Measurements from ENCODE around the gene PRKG1. TPM values are rescaled to one million over a fixed set of nuclear protein-coding genes. Genes with fewer than 3 reads are reported as not detected.

The PRKG1 gene
- polyA plus RNA-seq, 2 donors, result 0.84 to 0.87 TPM

- no peaks in the 10 kb centered on the region for H3K27me3 ChIP-seq (ENCODE audit: control insufficient read depth in 1 of 2, insufficient read depth in 2 of 2, low read length in 2 of 2)
- 63 to 68% methylated on average over 6 of the region's 6 CpGs for WGBS, 2 donors
- peak overlapping the region; percentile 8 to 63 for H3K27ac ChIP-seq (ENCODE audit: low read depth in 2 of 2, low read length in 1 of 2)
- H3K9me3 ChIP-seq (ENCODE audit: control insufficient read depth in 2 of 2, insufficient read depth in 1 of 2, low read depth in 1 of 2, low read length in 1 of 2), result no peaks in the 10 kb centered on the region
- peaks cover 0 to 2% of the 10 kb centered on the region in 2 donors for H3K36me3 ChIP-seq (ENCODE audit: control insufficient read depth in 2 of 2, insufficient read depth in 2 of 2, low read length in 1 of 2)
- no peaks in the 10 kb centered on the region for H3K4me1 ChIP-seq (ENCODE audit: control insufficient read depth in 2 of 2, insufficient read depth in 2 of 2, low read length in 1 of 2)
- no peak overlapping the region for H3K4me3 ChIP-seq (ENCODE audit: low read depth in 1 of 2, low read length in 2 of 2)
Observed at GRCh38 chr10:51083356-51083853, 9.1 kb downstream of the PRKG1 start.

GRCh38 chr10:51085204-51085603 lies 10.9 kb downstream of the PRKG1 start:
- peaks cover 0 to 2% of the 10 kb centered on the region in 2 donors for H3K36me3 ChIP-seq (ENCODE audit: control insufficient read depth in 2 of 2, insufficient read depth in 2 of 2, low read length in 1 of 2)
- H3K9me3 ChIP-seq (ENCODE audit: control insufficient read depth in 2 of 2, insufficient read depth in 1 of 2, low read depth in 1 of 2, low read length in 1 of 2), result no peaks in the 10 kb centered on the region
- H3K27ac ChIP-seq (ENCODE audit: low read depth in 2 of 2, low read length in 1 of 2), result no peak overlapping the region
- H3K4me3 ChIP-seq (ENCODE audit: low read depth in 1 of 2, low read length in 2 of 2), result no peak overlapping the region
- WGBS, 2 donors, result 82 to 85% methylated on average over 5 of the region's 5 CpGs
- H3K4me1 ChIP-seq (ENCODE audit: control insufficient read depth in 2 of 2, insufficient read depth in 2 of 2, low read length in 1 of 2), result no peaks in the 10 kb centered on the region
- no peaks in the 10 kb centered on the region for H3K27me3 ChIP-seq (ENCODE audit: control insufficient read depth in 1 of 2, insufficient read depth in 2 of 2, low read length in 2 of 2)

DNA sequence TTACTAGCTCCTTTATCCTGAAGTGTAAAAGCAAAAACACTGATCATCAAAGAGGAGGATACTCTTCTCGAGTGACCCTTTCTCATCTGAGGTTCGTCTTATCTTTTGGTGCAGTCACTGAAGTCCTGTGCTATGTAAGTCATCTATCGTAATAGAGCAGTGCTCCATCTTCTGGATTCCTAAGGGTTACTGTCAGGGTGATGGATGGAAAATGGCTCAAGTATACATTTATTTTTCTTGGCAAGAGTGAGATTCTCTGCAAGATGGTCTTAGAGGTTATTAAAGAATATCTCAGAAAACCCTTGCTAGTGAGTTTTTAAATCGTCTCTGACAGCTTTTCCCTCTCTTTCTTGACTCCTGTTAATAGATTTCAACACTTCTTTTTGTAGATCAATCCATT lies 12.4 kb downstream of the PRKG1 start:
- no peak overlapping the region for H3K27ac ChIP-seq (ENCODE audit: low read depth in 2 of 2, low read length in 1 of 2)
- no peaks in the 10 kb centered on the region for H3K4me1 ChIP-seq (ENCODE audit: control insufficient read depth in 2 of 2, insufficient read depth in 2 of 2, low read length in 1 of 2)
- no peaks in the 10 kb centered on the region for H3K9me3 ChIP-seq (ENCODE audit: control insufficient read depth in 2 of 2, insufficient read depth in 1 of 2, low read depth in 1 of 2, low read length in 1 of 2)
- peaks cover 0 to 2% of the 10 kb centered on the region in 2 donors for H3K36me3 ChIP-seq (ENCODE audit: control insufficient read depth in 2 of 2, insufficient read depth in 2 of 2, low read length in 1 of 2)
- 72 to 76% methylated on average over 4 of the region's 4 CpGs for WGBS, 2 donors
- H3K4me3 ChIP-seq (ENCODE audit: low read depth in 1 of 2, low read length in 2 of 2), result no peak overlapping the region
- H3K27me3 ChIP-seq (ENCODE audit: control insufficient read depth in 1 of 2, insufficient read depth in 2 of 2, low read length in 2 of 2), result no peaks in the 10 kb centered on the region

- H3K9me3 ChIP-seq (ENCODE audit: control insufficient read depth in 2 of 2, insufficient read depth in 1 of 2, low read depth in 1 of 2, low read length in 1 of 2), result no peaks in the 10 kb centered on the region
- H3K27ac ChIP-seq (ENCODE audit: low read depth in 2 of 2, low read length in 1 of 2), result no peak overlapping the region
- H3K27me3 ChIP-seq (ENCODE audit: control insufficient read depth in 1 of 2, insufficient read depth in 2 of 2, low read length in 2 of 2), result no peaks in the 10 kb centered on the region
- H3K4me3 ChIP-seq (ENCODE audit: low read depth in 1 of 2, low read length in 2 of 2), result no peak overlapping the region
- peaks cover 0 to 2% of the 10 kb centered on the region in 2 donors for H3K36me3 ChIP-seq (ENCODE audit: control insufficient read depth in 2 of 2, insufficient read depth in 2 of 2, low read length in 1 of 2)
- H3K4me1 ChIP-seq (ENCODE audit: control insufficient read depth in 2 of 2, insufficient read depth in 2 of 2, low read length in 1 of 2), result no peaks in the 10 kb centered on the region
Observed at GRCh38 chr10:51087114-51087513, 12.8 kb downstream of the PRKG1 start.

DNA sequence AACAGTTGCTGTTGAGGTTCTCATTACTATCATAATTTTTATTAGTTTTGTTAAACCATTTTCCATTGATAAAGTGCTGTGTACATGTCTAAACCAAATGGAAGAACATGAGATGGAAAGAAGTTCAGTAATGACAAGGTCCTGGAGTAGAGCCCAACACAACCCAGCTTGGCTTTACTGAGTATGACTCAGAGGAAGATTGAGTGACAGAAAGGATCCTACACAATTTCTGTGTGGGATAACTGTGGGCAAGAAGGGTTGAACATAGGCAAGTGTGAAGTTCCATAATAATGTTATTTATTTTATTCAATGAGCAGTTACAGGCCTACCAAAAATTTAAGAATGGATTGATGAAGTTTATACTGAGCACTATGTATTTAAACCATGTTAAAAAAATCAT lies 15.9 kb downstream of the PRKG1 start:
- H3K36me3 ChIP-seq (ENCODE audit: control insufficient read depth in 2 of 2, insufficient read depth in 2 of 2, low read length in 1 of 2), result peaks cover 0 to 2% of the 10 kb centered on the region in 2 donors
- H3K27ac ChIP-seq (ENCODE audit: low read depth in 2 of 2, low read length in 1 of 2), result no peak overlapping the region
- H3K4me1 ChIP-seq (ENCODE audit: control insufficient read depth in 2 of 2, insufficient read depth in 2 of 2, low read length in 1 of 2), result no peaks in the 10 kb centered on the region
- no peak overlapping the region for H3K4me3 ChIP-seq (ENCODE audit: low read depth in 1 of 2, low read length in 2 of 2)
- H3K27me3 ChIP-seq (ENCODE audit: control insufficient read depth in 1 of 2, insufficient read depth in 2 of 2, low read length in 2 of 2), result no peaks in the 10 kb centered on the region
- no peaks in the 10 kb centered on the region for H3K9me3 ChIP-seq (ENCODE audit: control insufficient read depth in 2 of 2, insufficient read depth in 1 of 2, low read depth in 1 of 2, low read length in 1 of 2)

- no peak overlapping the region for H3K27ac ChIP-seq (ENCODE audit: low read depth in 2 of 2, low read length in 1 of 2)
- WGBS, 2 donors, result 58 to 65% methylated on average over 2 of the region's 2 CpGs
Observed at GRCh38 chr10:51092402-51092801, 18.1 kb downstream of the PRKG1 start.

DNA sequence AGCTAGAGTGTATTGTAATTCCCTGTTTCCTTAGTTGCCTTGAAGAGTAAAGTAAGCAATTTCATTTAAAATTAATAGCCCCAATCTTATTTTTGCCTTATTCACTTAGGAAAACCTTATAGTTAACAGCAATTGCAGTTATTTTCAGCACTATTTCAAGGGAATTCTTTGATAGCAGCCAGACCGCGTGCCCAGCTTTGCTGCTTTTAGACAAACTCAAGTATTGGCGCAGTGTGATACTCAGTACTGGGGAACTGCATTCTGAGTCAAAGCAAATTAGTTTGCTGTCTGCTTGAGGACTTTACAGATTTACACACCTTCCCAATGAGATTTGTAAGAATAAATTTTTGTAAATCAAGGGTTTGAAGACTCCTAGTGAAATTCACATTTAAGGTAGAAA lies 21.2 kb downstream of the PRKG1 start:
- no peaks in the 10 kb centered on the region for H3K27me3 ChIP-seq (ENCODE audit: control insufficient read depth in 1 of 2, insufficient read depth in 2 of 2, low read length in 2 of 2)
- WGBS, 2 donors, result 83 to 84% methylated on average over 3 of the region's 3 CpGs
- H3K27ac ChIP-seq (ENCODE audit: low read depth in 2 of 2, low read length in 1 of 2), result no peak overlapping the region
- H3K4me1 ChIP-seq (ENCODE audit: control insufficient read depth in 2 of 2, insufficient read depth in 2 of 2, low read length in 1 of 2), result no peaks in the 10 kb centered on the region
- H3K4me3 ChIP-seq (ENCODE audit: low read depth in 1 of 2, low read length in 2 of 2), result no peak overlapping the region
- no peaks in the 10 kb centered on the region for H3K9me3 ChIP-seq (ENCODE audit: control insufficient read depth in 2 of 2, insufficient read depth in 1 of 2, low read depth in 1 of 2, low read length in 1 of 2)
- H3K36me3 ChIP-seq (ENCODE audit: control insufficient read depth in 2 of 2, insufficient read depth in 2 of 2, low read length in 1 of 2), result no peaks in the 10 kb centered on the region

More at GRCh38 chr10:51092402-51092801, 18.1 kb downstream of the PRKG1 start:
- H3K36me3 ChIP-seq (ENCODE audit: control insufficient read depth in 2 of 2, insufficient read depth in 2 of 2, low read length in 1 of 2), result peaks cover 0 to 2% of the 10 kb centered on the region in 2 donors
- no peak overlapping the region for H3K4me3 ChIP-seq (ENCODE audit: low read depth in 1 of 2, low read length in 2 of 2)
- no peaks in the 10 kb centered on the region for H3K9me3 ChIP-seq (ENCODE audit: control insufficient read depth in 2 of 2, insufficient read depth in 1 of 2, low read depth in 1 of 2, low read length in 1 of 2)
- no peaks in the 10 kb centered on the region for H3K4me1 ChIP-seq (ENCODE audit: control insufficient read depth in 2 of 2, insufficient read depth in 2 of 2, low read length in 1 of 2)
- H3K27me3 ChIP-seq (ENCODE audit: control insufficient read depth in 1 of 2, insufficient read depth in 2 of 2, low read length in 2 of 2), result no peaks in the 10 kb centered on the region

- no peak overlapping the region for H3K4me3 ChIP-seq (ENCODE audit: low read depth in 1 of 2, low read length in 2 of 2)
- H3K27me3 ChIP-seq (ENCODE audit: control insufficient read depth in 1 of 2, insufficient read depth in 2 of 2, low read length in 2 of 2), result no peaks in the 10 kb centered on the region
- no peak overlapping the region for H3K27ac ChIP-seq (ENCODE audit: low read depth in 2 of 2, low read length in 1 of 2)
- H3K36me3 ChIP-seq (ENCODE audit: control insufficient read depth in 2 of 2, insufficient read depth in 2 of 2, low read length in 1 of 2), result no peaks in the 10 kb centered on the region
- no peaks in the 10 kb centered on the region for H3K9me3 ChIP-seq (ENCODE audit: control insufficient read depth in 2 of 2, insufficient read depth in 1 of 2, low read depth in 1 of 2, low read length in 1 of 2)
- no peaks in the 10 kb centered on the region for H3K4me1 ChIP-seq (ENCODE audit: control insufficient read depth in 2 of 2, insufficient read depth in 2 of 2, low read length in 1 of 2)
- 89 to 93% methylated on average over 4 of the region's 4 CpGs for WGBS, 2 donors
Observed at GRCh38 chr10:51097546-51097945, 23.3 kb downstream of the PRKG1 start.

GRCh38 chr10:51100221-51100620 lies 25.9 kb downstream of the PRKG1 start:
- WGBS, 2 donors, result 87 to 93% methylated on average over 1 of the region's 1 CpG
- Histone ChIP-seq H3K9me3 (ENCODE audit: control insufficient read depth in 2 of 2, insufficient read depth in 1 of 2, low read depth in 1 of 2, low read length in 1 of 2) (no peaks in the 10 kb centered on the region), H3K27me3 (ENCODE audit: control insufficient read depth in 1 of 2, insufficient read depth in 2 of 2, low read length in 2 of 2) (no peaks in the 10 kb centered on the region), H3K36me3 (ENCODE audit: control insufficient read depth in 2 of 2, insufficient read depth in 2 of 2, low read length in 1 of 2) (no peaks in the 10 kb centered on the region), H3K27ac (ENCODE audit: low read depth in 2 of 2, low read length in 1 of 2) (no peak overlapping the region), H3K4me3 (ENCODE audit: low read depth in 1 of 2, low read length in 2 of 2) (no peak overlapping the region), H3K4me1 (ENCODE audit: control insufficient read depth in 2 of 2, insufficient read depth in 2 of 2, low read length in 1 of 2) (no peaks in the 10 kb centered on the region)

DNA sequence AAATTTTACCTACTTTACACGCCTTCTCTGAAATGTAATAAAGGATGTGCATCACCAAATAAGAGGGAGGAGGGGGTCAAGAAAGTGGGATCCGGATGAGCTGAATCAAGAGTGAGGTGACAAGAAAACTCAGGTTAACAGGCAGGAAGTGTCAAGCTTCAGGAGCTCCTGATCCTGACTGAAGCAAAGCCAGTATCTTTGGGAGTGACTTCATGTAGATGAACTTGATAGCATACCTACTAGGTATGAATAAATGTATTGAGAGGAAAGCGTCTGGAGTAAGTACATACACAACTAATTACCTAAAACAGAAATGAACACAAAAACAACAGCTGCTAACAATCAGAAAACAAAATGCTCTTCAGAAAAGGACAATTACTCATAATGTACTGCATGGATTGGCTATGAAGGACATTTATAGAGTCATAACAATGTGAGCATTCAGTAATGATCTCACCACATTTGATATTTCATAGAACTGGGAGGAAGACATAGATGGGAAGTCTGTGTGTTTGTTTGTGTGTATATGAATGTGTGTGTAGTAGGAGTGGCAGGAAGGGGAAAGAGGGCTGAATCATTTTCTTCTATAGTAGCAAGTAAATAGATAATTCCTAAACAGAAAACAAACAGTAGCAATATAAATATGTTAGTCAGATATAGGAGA lies 29.4 kb downstream of the PRKG1 start:
- 90 to 91% methylated on average over 3 of the region's 3 CpGs for WGBS, 2 donors

More for the DNA sequence above, 29.4 kb downstream of the PRKG1 start:
- Histone ChIP-seq H3K4me3 (ENCODE audit: low read depth in 1 of 2, low read length in 2 of 2) (no peak overlapping the region), H3K36me3 (ENCODE audit: control insufficient read depth in 2 of 2, insufficient read depth in 2 of 2, low read length in 1 of 2) (no peaks in the 10 kb centered on the region), H3K4me1 (ENCODE audit: control insufficient read depth in 2 of 2, insufficient read depth in 2 of 2, low read length in 1 of 2) (no peaks in the 10 kb centered on the region), H3K27me3 (ENCODE audit: control insufficient read depth in 1 of 2, insufficient read depth in 2 of 2, low read length in 2 of 2) (no peaks in the 10 kb centered on the region), H3K9me3 (ENCODE audit: control insufficient read depth in 2 of 2, insufficient read depth in 1 of 2, low read depth in 1 of 2, low read length in 1 of 2) (no peaks in the 10 kb centered on the region), H3K27ac (ENCODE audit: low read depth in 2 of 2, low read length in 1 of 2) (no peak overlapping the region)

Data from esophagus (tissue), 2 donors.